Activated CD4-positive, alpha-beta T cell treated with anti-CD3 and anti-CD28 coated beads, Interleukin-2, Interleukin-4, amounts not matched to agents 100 ng/mL and 50 ng/mL, durations not matched to agents 16 hours and 8 hours (primary cell): ENCODE measurements around the gene ICAM1.

Source experiments
- DNase-seq: peaks from one replicate; pipeline ENCODE4 v3.0.0-alpha.2; 2020; ENCODE audit warnings: low spot score

ICAM1 gene

GRCh38 chr19:10327793-10328192, 56.9 kb downstream of the ICAM1 start:
- no peak for DNase-seq

GRCh38 chr19:10328558-10329429, 57.9 kb downstream of the ICAM1 start:
- DNase-seq, result no peak

- DNase-seq, result no peak
Measured at GRCh38 chr19:10329555-10329954, 58.6 kb downstream of the ICAM1 start.

- DNase-seq, result no peak
Measured at GRCh38 chr19:10332158-10332964, 61.4 kb downstream of the ICAM1 start.

- DNase-seq, result peak; percentile 99
Measured at GRCh38 chr19:10332965-10333757, 62.2 kb downstream of the ICAM1 start, which contains the start of gene RAVER1. TSS of gene RAVER1 (minus strand) at chr19:10333529. CDS start at chr19:10333507, 22 bp downstream.

- DNase-seq, result no peak
Measured at GRCh38 chr19:10333758-10334587, 63.1 kb downstream of the ICAM1 start.

- DNase-seq, result peak; percentile 33
Measured at GRCh38 chr19:10334588-10335351, 63.9 kb downstream of the ICAM1 start.

- DNase-seq, result no peak
Measured at GRCh38 chr19:10335352-10335985, 64.5 kb downstream of the ICAM1 start.
